IMR-90 (cell line): ENCODE measurements around the gene TNFSF9.

ENCODE experiments used
- BHLHE40 ChIP-seq: fragments of 150-350 bp; IDR thresholded peaks from 2 replicates; pipeline ENCODE4 v1.6.1; 2016; ENCODE audit warnings: mild to moderate bottlenecking, low read depth, low read length
- CEBPB ChIP-seq: IDR thresholded peaks from 2 replicates; pipeline ENCODE4 v1.6.1; 2012; ENCODE audit warnings: low read depth, low read length, improper control_type of control experiment
- FOS ChIP-seq: fragments of 150-350 bp; IDR thresholded peaks from 2 replicates; pipeline ENCODE4 v1.6.1; 2016; ENCODE audit warnings: low read depth, low read length
- MAFK ChIP-seq: IDR thresholded peaks from 2 replicates; pipeline ENCODE4 v1.6.1; 2012; ENCODE audit warnings: low read depth, low read length, improper control_type of control experiment
- MAZ ChIP-seq: IDR thresholded peaks from 2 replicates; pipeline ENCODE4 v1.6.1; 2012; ENCODE audit warnings: low read depth, mild to moderate bottlenecking, low read length, improper control_type of control experiment, moderate library complexity, borderline replicate concordance
- MXI1 ChIP-seq: IDR thresholded peaks from 2 replicates; pipeline ENCODE4 v1.6.1; 2012; ENCODE audit warnings: low read depth, mild to moderate bottlenecking, low read length, moderate library complexity, borderline replicate concordance
- POLR2A ChIP-seq: IDR thresholded peaks from 2 replicates; pipeline ENCODE4 v1.6.1; 2012; ENCODE audit warnings: mild to moderate bottlenecking, low read depth, low read length
- RAD21 ChIP-seq: IDR thresholded peaks from 2 replicates; pipeline ENCODE4 v1.6.1; 2012; ENCODE audit warnings: low read length, improper control_type of control experiment
- RCOR1 ChIP-seq: IDR thresholded peaks from 2 replicates; pipeline ENCODE4 v1.6.1; 2012; ENCODE audit warnings: mild to moderate bottlenecking, low read length, improper control_type of control experiment; ENCODE audit not compliant: insufficient replicate concordance
- RFX5 ChIP-seq: IDR thresholded peaks from 2 replicates; pipeline ENCODE4 v1.8.0; 2012; ENCODE audit warnings: low read depth, mild to moderate bottlenecking, low read length, moderate library complexity
- SMC3 ChIP-seq: fragments of 150-350 bp; IDR thresholded peaks from 2 replicates; pipeline ENCODE4 v1.6.1; 2016; ENCODE audit warnings: low read depth, mild to moderate bottlenecking, antibody characterized with exemption, low read length, moderate library complexity
- USF2 ChIP-seq: fragments of 150-350 bp; IDR thresholded peaks from 2 replicates; pipeline ENCODE4 v1.6.1; 2017; ENCODE audit warnings: mild to moderate bottlenecking, antibody characterized with exemption, low read length, low read depth
- TF ChIP-seq, protein P1 (sequence below): conservative IDR thresholded peaks from 2 replicates; pipeline ENCODE4 v1.5.1; 2012; ENCODE audit warnings: mild to moderate bottlenecking, low read depth, low read length, improper control_type of control experiment
- TF ChIP-seq, protein P2 (sequence below): fragments of 150-350 bp; IDR thresholded peaks from 2 replicates; pipeline ENCODE4 v1.6.1; 2016; ENCODE audit warnings: low read depth, mild to moderate bottlenecking, low read length, moderate library complexity, borderline replicate concordance

- TF ChIP-seq MXI1: no peak
- TF ChIP-seq, protein P1, sequence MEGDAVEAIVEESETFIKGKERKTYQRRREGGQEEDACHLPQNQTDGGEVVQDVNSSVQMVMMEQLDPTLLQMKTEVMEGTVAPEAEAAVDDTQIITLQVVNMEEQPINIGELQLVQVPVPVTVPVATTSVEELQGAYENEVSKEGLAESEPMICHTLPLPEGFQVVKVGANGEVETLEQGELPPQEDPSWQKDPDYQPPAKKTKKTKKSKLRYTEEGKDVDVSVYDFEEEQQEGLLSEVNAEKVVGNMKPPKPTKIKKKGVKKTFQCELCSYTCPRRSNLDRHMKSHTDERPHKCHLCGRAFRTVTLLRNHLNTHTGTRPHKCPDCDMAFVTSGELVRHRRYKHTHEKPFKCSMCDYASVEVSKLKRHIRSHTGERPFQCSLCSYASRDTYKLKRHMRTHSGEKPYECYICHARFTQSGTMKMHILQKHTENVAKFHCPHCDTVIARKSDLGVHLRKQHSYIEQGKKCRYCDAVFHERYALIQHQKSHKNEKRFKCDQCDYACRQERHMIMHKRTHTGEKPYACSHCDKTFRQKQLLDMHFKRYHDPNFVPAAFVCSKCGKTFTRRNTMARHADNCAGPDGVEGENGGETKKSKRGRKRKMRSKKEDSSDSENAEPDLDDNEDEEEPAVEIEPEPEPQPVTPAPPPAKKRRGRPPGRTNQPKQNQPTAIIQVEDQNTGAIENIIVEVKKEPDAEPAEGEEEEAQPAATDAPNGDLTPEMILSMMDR: no peak
- TF ChIP-seq POLR2A: no peak
- no peak for TF ChIP-seq USF2
- no peak for TF ChIP-seq FOS
- TF ChIP-seq RAD21: no peak
- TF ChIP-seq, protein P2, sequence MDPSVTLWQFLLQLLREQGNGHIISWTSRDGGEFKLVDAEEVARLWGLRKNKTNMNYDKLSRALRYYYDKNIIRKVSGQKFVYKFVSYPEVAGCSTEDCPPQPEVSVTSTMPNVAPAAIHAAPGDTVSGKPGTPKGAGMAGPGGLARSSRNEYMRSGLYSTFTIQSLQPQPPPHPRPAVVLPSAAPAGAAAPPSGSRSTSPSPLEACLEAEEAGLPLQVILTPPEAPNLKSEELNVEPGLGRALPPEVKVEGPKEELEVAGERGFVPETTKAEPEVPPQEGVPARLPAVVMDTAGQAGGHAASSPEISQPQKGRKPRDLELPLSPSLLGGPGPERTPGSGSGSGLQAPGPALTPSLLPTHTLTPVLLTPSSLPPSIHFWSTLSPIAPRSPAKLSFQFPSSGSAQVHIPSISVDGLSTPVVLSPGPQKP: no peak
- TF ChIP-seq RFX5: no peak
- TF ChIP-seq MAZ: no peak
- no peak for TF ChIP-seq CEBPB
- TF ChIP-seq BHLHE40: no peak
- no peak for TF ChIP-seq RCOR1
- no peak for TF ChIP-seq SMC3
- no peak for TF ChIP-seq MAFK
Measured at GRCh38 chr19:6532244-6532999, 1.6 kb downstream of the TNFSF9 start.
